HFFc6 (cell line): ENCODE measurements around the gene CHMP3. TPM values are rescaled to one million over a fixed set of nuclear protein-coding genes. Genes with fewer than 3 reads are reported as not detected.

Experiments used
- DNase-seq: peaks from one replicate; pipeline ENCODE4 v3.0.0-alpha.2; 2018
- H3K27ac Mint-ChIP-seq: 2 replicates; pipeline ENCODE4 v1.8.0; 2020; ENCODE audit warnings: mild to moderate bottlenecking, mixed read lengths
- H3K27me3 Mint-ChIP-seq: 2 replicates; pipeline ENCODE4 v1.8.0; 2021; ENCODE audit warnings: mild to moderate bottlenecking, moderate library complexity, mixed read lengths; ENCODE audit not compliant: insufficient read depth
- H3K36me3 Mint-ChIP-seq: 2 replicates; pipeline ENCODE4 v1.8.0; 2021; ENCODE audit warnings: low read depth, mixed read lengths
- H3K4me1 Mint-ChIP-seq: 2 replicates; pipeline ENCODE4 v1.8.0; 2020; ENCODE audit warnings: low read depth, mixed read lengths
- H3K4me3 Mint-ChIP-seq: 2 replicates; pipeline ENCODE4 v1.8.0; 2020; ENCODE audit warnings: mild to moderate bottlenecking, moderate library complexity, mixed read lengths
- H3K9me3 Mint-ChIP-seq: 2 replicates; pipeline ENCODE4 v1.8.0; 2020; ENCODE audit warnings: mild to moderate bottlenecking, mixed read lengths
- total RNA-seq, 6 experiments: library from RNA; stranded (reverse); fragmentation: NEBNext Ultra II Directional; extraction: Animal tissue kit (Norgen Biotek cat#: 25700); gene quantifications; 2 replicates in 1 of 6; 3 replicates in 5 of 6; pipeline ENCODE4 v1.2.3, GENCODE V29; 2021
- TF ChIP-seq, protein P1 (sequence below): fragments of 200-600 bp; sonication (generic); IDR thresholded peaks from 2 replicates; pipeline ENCODE4 v1.5.0; 2021; ENCODE audit warnings: antibody characterized with exemption, mild to moderate bottlenecking

The CHMP3 gene
- total RNA-seq, 6 experiments from 2014 or later = 96.3 to 120 (median 113) TPM

DNA sequence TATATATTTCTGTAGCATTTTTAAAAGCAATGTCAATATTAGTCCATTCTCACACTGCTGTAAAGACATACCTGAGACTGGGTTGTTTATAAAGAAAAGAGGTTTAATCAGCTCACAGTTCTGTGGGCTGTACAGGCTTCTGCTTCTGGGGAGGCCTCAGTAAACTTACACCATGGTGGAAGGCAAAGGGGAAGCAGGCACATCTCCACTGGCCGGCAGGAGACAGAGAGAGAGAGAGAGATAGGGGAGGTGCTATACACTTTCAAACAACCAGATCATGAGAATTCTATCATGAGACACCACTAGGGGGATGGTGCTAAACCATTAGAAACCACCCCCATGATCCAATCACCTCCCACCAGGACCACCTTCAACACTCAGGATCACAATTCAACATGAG is 43.1 kb downstream of the CHMP3 start:
- TF ChIP-seq, protein P1, sequence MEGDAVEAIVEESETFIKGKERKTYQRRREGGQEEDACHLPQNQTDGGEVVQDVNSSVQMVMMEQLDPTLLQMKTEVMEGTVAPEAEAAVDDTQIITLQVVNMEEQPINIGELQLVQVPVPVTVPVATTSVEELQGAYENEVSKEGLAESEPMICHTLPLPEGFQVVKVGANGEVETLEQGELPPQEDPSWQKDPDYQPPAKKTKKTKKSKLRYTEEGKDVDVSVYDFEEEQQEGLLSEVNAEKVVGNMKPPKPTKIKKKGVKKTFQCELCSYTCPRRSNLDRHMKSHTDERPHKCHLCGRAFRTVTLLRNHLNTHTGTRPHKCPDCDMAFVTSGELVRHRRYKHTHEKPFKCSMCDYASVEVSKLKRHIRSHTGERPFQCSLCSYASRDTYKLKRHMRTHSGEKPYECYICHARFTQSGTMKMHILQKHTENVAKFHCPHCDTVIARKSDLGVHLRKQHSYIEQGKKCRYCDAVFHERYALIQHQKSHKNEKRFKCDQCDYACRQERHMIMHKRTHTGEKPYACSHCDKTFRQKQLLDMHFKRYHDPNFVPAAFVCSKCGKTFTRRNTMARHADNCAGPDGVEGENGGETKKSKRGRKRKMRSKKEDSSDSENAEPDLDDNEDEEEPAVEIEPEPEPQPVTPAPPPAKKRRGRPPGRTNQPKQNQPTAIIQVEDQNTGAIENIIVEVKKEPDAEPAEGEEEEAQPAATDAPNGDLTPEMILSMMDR = peak; percentile 45
- no peaks in the 10 kb centered on the region for H3K36me3 Mint-ChIP-seq
- peaks cover 9% of the 10 kb centered on the region for H3K9me3 Mint-ChIP-seq
- H3K4me1 Mint-ChIP-seq = 0 out of 2 replicates have a peak, but pooled peaks cover 7% of the 10 kb centered on the region
- no peak overlapping the region for H3K4me3 Mint-ChIP-seq
- no peaks in the 10 kb centered on the region for H3K27me3 Mint-ChIP-seq
- no peak for DNase-seq
- no peak overlapping the region for H3K27ac Mint-ChIP-seq

DNA sequence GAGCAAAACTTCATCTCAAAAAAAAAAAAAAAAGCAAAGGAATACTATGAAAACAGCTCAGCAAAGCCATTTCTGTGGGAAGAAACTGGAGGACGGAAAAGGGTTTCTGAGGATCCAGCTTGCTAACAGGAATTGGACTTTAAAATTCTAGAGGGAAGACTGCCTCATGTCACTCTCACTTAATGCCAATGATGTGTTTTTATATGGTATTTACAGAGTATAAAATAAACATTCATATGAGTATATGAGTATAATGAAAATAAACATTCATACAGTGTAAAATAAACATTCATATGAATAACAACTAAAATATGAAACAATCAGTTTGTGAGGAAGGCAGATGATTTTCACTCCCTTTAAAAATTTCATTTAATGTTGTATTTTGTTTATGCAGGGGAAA is 43.9 kb downstream of the CHMP3 start:
- Mint-ChIP-seq H3K27ac (no peak overlapping the region), H3K4me3 (no peak overlapping the region)

DNA sequence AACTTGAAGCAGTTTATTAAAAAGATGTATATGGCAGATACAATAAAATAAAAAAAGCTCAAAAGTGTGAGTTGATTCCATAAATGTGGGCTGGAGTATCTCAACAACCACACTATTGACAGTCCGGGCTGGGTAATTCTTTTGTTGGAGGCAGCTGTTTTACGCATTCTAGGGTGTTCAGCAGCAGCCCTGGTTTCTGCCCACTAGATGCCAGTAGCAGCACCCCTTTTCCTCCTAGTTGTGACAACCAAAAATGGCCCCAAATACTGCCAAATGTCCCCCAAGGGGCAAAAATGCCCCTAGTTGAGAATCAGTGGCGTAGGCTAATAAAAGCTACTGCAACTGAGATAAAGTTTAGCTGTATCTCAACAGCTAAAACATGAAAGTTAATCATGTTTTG is 44.8 kb downstream of the CHMP3 start:
- H3K4me3 Mint-ChIP-seq = no peak overlapping the region
- H3K27me3 Mint-ChIP-seq = no peaks in the 10 kb centered on the region
- H3K4me1 Mint-ChIP-seq = 0 out of 2 replicates have a peak, but pooled peaks cover 7% of the 10 kb centered on the region
- H3K36me3 Mint-ChIP-seq = no peaks in the 10 kb centered on the region
- TF ChIP-seq, protein P1 = peak; percentile 69
- DNase-seq = peak; percentile 32
- H3K9me3 Mint-ChIP-seq = peaks cover 9% of the 10 kb centered on the region
- no peak overlapping the region; the same call in 1 of the 2 replicates for H3K27ac Mint-ChIP-seq

More for the DNA sequence above, 43.9 kb downstream of the CHMP3 start:
- no peaks in the 10 kb centered on the region for H3K27me3 Mint-ChIP-seq
- TF ChIP-seq, protein P1 = no peak
- no peaks in the 10 kb centered on the region for H3K36me3 Mint-ChIP-seq
- peaks cover 9% of the 10 kb centered on the region for H3K9me3 Mint-ChIP-seq
- DNase-seq = no peak
- 0 out of 2 replicates have a peak, but pooled peaks cover 7% of the 10 kb centered on the region for H3K4me1 Mint-ChIP-seq

DNA sequence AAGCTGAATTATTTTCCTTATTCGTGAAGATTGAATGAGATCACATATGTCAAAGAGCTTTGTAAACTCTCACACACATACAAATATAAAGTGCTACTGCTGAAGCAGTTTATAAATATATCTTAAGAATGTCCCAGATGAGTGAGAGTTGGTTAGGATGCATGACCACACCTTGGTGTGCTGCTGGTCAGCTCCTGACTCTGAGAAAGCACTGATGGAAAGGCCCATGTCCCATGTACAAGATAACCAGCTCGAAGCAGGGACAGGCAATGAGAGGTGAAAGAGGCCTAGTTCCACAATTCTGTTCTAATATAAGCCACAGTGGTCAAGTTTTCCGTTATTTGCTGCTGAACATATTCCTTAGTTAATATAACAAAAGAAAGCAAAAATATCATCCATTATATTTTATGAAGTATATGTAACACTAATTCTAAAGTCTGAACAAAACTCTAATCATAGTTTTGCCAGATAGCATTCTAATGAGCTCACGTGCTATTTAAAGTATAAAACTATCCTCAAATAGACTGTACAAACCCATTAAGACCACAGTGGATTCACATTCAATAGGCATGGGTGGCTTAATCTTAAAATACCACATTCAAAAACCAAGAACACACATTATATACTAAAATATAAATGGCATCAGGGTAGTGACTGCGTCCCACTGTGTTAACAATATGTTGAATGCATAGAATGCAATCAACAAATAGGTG is 49.1 kb downstream of the CHMP3 start:
- H3K27me3 Mint-ChIP-seq = no peaks in the 10 kb centered on the region
- H3K36me3 Mint-ChIP-seq = peaks cover 12% of the 10 kb centered on the region; the same call in 1 of the 2 replicates
- peaks cover 5% of the 10 kb centered on the region; the same call in 1 of the 2 replicates for H3K4me1 Mint-ChIP-seq
- H3K4me3 Mint-ChIP-seq = no peak overlapping the region
- DNase-seq = no peak
- H3K27ac Mint-ChIP-seq = no peak overlapping the region
- no peaks in the 10 kb centered on the region for H3K9me3 Mint-ChIP-seq
- TF ChIP-seq, protein P1 = no peak

DNA sequence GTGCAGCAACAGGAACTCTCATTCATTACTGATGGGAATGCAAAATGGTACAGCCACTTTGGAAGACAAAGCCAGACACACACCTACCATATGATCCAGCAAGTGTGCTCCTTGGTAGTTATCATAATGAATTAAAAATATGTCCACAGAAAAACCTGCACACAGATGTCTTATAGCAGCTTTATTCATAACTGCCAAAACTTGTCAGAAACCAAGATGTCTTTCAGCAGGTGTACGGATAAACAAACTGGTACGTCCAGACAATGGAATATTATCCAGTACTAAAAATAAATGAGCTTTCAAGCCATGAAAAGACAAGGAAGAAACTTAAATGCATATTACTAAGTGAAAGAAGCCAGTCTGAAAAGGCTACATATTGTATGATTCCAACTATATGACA is 50.4 kb downstream of the CHMP3 start:
- Mint-ChIP-seq H3K4me1 (peaks cover 9% of the 10 kb centered on the region; the same call in 1 of the 2 replicates), H3K27ac (no peak overlapping the region), H3K36me3 (peaks cover 20% of the 10 kb centered on the region), H3K9me3 (no peaks in the 10 kb centered on the region), H3K27me3 (no peaks in the 10 kb centered on the region), H3K4me3 (no peak overlapping the region)
- no peak for DNase-seq
- TF ChIP-seq, protein P1 = no peak
